Mesothelial cell of epicardium (in vitro differentiated cells): ENCODE data around the gene RTN4R. TPM values are rescaled to one million over a fixed set of nuclear protein-coding genes. Genes with fewer than 3 reads are reported as not detected.

Experiments used
- DNase-seq, 2 experiments: peaks; one replicate each; pipeline ENCODE4 v3.0.0; 2021; ENCODE audit warnings: low spot score in 2 of 2; ENCODE audit not compliant: unreplicated experiment in 2 of 2
- H3K27ac Mint-ChIP-seq: 2 replicates; pipeline ENCODE4 v1.8.0; 2021; ENCODE audit warnings: mixed read lengths
- H3K27me3 Mint-ChIP-seq: 2 replicates; pipeline ENCODE4 v1.8.0; 2021; ENCODE audit warnings: low read depth, mixed read lengths
- H3K36me3 Mint-ChIP-seq: 2 replicates; pipeline ENCODE4 v1.8.0; 2021; ENCODE audit warnings: mixed read lengths
- H3K4me1 Mint-ChIP-seq: 2 replicates; pipeline ENCODE4 v1.8.0; 2021; ENCODE audit warnings: mixed read lengths
- H3K4me3 Mint-ChIP-seq: 2 replicates; pipeline ENCODE4 v1.8.0; 2021; ENCODE audit warnings: mild to moderate bottlenecking, moderate library complexity, mixed read lengths
- H3K9me3 Mint-ChIP-seq: 2 replicates; pipeline ENCODE4 v1.8.0; 2021; ENCODE audit warnings: mixed read lengths
- CTCF ChIP-seq: fragments of 200-600 bp; sonication (generic); IDR thresholded peaks from one replicate; pipeline ENCODE4 v1.5.0; 2021; ENCODE audit warnings: antibody characterized with exemption; ENCODE audit not compliant: unreplicated experiment
- total RNA-seq: library from RNA; stranded (reverse); gene quantifications from 3 replicates; pipeline ENCODE4 v1.2.1, GENCODE V29; 2021

RTN4R gene
- total RNA-seq, 1 donor from 2014 or later, result 10.0 TPM

GRCh38 chr22:20198557-20199319, 69.4 kb downstream of the RTN4R start:
- Mint-ChIP-seq H3K4me3 (no peak overlapping the region), H3K4me1 (peaks cover 16% of the 10 kb centered on the region), H3K36me3 (no peaks in the 10 kb centered on the region), H3K27ac (no peak overlapping the region), H3K9me3 (no peaks in the 10 kb centered on the region), H3K27me3 (no peaks in the 10 kb centered on the region)
- DNase-seq, result no peak
- TF ChIP-seq CTCF, result no peak

- TF ChIP-seq CTCF, result no peak
- no peak overlapping the region for H3K4me3 Mint-ChIP-seq
- no peaks in the 10 kb centered on the region for H3K9me3 Mint-ChIP-seq
- H3K36me3 Mint-ChIP-seq, result no peaks in the 10 kb centered on the region
- no peaks in the 10 kb centered on the region for H3K27me3 Mint-ChIP-seq
- no peak for DNase-seq
- H3K4me1 Mint-ChIP-seq, result peaks cover 6% of the 10 kb centered on the region
- H3K27ac Mint-ChIP-seq, result no peak overlapping the region
Measured at GRCh38 chr22:20197407-20198030, 70.6 kb downstream of the RTN4R start.

- no peak overlapping the region for H3K27ac Mint-ChIP-seq
- H3K9me3 Mint-ChIP-seq, result no peaks in the 10 kb centered on the region
- peaks cover 6% of the 10 kb centered on the region for H3K4me1 Mint-ChIP-seq
- no peaks in the 10 kb centered on the region for H3K27me3 Mint-ChIP-seq
- DNase-seq, result no peak
- no peak for TF ChIP-seq CTCF
- no peak overlapping the region for H3K4me3 Mint-ChIP-seq
- H3K36me3 Mint-ChIP-seq, result no peaks in the 10 kb centered on the region
Measured at GRCh38 chr22:20196094-20196842, 71.8 kb downstream of the RTN4R start.

- H3K27ac Mint-ChIP-seq, result no peak overlapping the region
- peaks cover 6% of the 10 kb centered on the region for H3K4me1 Mint-ChIP-seq
- no peaks in the 10 kb centered on the region for H3K27me3 Mint-ChIP-seq
- no peak for TF ChIP-seq CTCF
- DNase-seq, result no peak
- H3K9me3 Mint-ChIP-seq, result no peaks in the 10 kb centered on the region
- no peak overlapping the region for H3K4me3 Mint-ChIP-seq
- H3K36me3 Mint-ChIP-seq, result no peaks in the 10 kb centered on the region
Measured at GRCh38 chr22:20194681-20195593, 73.2 kb downstream of the RTN4R start.
